Frontal cortex (tissue), 4 donors: ENCODE data around the gene PKN1. TPM values are rescaled to one million over a fixed set of nuclear protein-coding genes. Genes with fewer than 3 reads are reported as not detected.
A peak's percentile ranks its signal among the peaks of the same experiment; 100 is the strongest.

Source experiments
- DNase-seq, 2 donors: peaks; one replicate each; pipeline ENCODE4 v3.0.0; 2012; ENCODE audit warnings: low spot score in 2 of 2
- FAIRE-seq: peaks from 2 replicates; lab custom pipeline; 2012; peaks lifted over from hg19 to GRCh38; lab: Jason Lieb, UNC
- total RNA-seq: library from RNA; depleted of rRNA; stranded (reverse); fragments of >200 nt; gene quantifications from one replicate; pipeline ENCODE4 v1.2.3, GENCODE V29; 2014
- donor health status: control.
- donor health status: control.
- donor health status: control.

The PKN1 gene
- total RNA-seq, 1 donor from 2014 or later = 99.5 TPM

DNA sequence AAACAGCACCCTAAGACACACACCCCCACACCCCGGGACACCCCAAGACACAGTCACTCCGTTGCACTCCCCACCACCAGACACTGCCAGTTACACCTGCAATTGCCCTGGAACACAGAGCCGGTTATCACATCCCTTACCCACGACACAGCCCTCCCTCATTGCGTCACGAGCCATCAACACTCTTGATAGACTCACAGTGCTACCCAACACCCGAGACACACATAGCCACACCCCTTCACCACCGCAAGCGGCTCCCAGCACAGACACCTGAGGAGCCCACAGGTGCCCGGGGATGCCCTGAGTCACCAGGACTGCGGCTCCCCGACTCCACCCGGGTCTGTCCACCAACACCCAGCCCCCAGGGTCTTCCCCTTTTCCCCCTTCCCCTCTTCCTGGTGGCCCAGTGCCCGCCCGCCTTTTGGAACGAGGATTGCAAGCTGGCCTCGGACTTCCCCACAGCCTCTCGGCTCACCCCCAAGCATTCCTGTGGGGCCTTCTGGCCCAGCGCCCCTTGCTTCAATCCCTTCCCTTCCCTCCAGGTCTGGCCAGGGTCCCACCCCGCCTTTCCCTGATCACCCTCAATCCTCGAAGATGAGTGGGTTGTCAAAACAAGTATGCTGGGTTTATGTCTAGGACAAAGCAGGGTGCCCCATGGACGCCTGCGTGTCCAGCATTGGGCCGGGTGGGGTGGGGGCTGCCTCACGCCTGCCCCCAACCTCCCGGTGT lies 43.7 kb downstream of the PKN1 start:
- FAIRE-seq = no peak
- DNase-seq = no peak

GRCh38 chr19:14477418-14478112 lies 44.5 kb downstream of the PKN1 start:
- DNase-seq (no peak), FAIRE-seq (no peak)

GRCh38 chr19:14478113-14478545 lies 45.0 kb downstream of the PKN1 start:
- DNase-seq (no peak), FAIRE-seq (no peak)

GRCh38 chr19:14479309-14479974 lies 46.3 kb downstream of the PKN1 start:
- FAIRE-seq = no peak
- no peak for DNase-seq

GRCh38 chr19:14479975-14480699 lies 47.0 kb downstream of the PKN1 start:
- peak in 1 of 2 donors; percentile 80 for DNase-seq
- no peak for FAIRE-seq

GRCh38 chr19:14480700-14481079 lies 47.6 kb downstream of the PKN1 start:
- DNase-seq (no peak), FAIRE-seq (no peak)

DNA sequence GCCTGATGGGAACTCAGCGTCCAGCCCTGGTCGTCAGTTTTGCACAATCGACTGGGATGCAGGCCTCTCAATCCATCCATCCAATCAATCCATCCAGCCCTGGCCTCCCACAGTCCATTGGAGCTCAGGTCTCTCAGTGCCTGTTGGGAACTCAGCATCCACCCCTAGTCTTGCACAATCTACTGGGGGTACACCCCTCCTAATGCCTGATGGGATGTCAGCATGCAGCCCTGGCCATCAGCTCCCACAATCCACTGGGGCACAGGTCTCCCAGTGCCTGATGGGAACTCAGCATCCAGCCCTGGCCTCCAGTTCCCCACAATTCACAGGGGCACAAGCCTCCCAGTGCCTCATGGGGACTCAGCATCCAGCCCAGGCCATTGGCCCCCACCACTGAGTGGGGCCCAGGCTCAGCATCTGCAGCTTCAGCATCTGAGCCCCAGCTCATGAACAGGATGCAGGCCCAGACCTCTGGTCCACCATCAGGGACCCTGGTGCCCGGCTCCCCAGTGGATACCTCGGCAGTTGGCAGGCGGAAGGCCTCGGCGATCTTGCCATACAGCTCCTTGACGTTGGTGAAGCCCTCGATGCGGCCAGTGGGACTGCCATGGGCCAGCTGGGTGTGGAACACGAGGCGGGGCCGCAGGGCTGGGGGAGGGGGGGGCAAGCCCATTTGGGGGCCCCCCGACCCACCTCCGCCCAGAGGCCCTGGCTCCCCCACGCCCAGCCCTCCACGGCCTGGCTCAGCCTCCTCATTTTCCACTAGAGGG lies 49.3 kb downstream of the PKN1 start:
- no peak for FAIRE-seq
- DNase-seq = no peak

- FAIRE-seq = no peak
Observed at GRCh38 chr19:14487370-14488125, 54.4 kb downstream of the PKN1 start.

GRCh38 chr19:14492756-14493337 lies 59.7 kb downstream of the PKN1 start:
- no peak for FAIRE-seq
- no peak for DNase-seq

More at GRCh38 chr19:14487370-14488125, 54.4 kb downstream of the PKN1 start:
- no peak for DNase-seq

DNA sequence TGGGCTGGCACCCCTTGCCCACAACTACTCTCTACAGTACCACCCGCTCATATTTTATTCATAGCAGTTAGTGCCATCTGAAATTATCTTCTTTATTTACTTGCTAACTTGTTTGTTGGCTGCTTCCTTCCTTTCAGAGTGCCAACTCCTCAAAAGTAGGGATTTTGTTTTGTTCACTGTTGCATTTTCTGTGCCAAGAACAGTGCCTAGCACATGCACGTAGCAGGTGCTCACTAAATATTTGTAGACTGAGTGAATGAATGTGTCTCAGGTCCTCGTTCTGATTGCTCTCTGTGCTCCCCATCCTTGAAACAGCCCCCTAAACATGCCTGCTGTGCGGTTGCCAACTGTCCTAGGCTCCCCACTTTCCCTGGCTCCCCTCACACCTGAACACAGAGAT lies 61.3 kb downstream of the PKN1 start:
- FAIRE-seq = no peak

DNA sequence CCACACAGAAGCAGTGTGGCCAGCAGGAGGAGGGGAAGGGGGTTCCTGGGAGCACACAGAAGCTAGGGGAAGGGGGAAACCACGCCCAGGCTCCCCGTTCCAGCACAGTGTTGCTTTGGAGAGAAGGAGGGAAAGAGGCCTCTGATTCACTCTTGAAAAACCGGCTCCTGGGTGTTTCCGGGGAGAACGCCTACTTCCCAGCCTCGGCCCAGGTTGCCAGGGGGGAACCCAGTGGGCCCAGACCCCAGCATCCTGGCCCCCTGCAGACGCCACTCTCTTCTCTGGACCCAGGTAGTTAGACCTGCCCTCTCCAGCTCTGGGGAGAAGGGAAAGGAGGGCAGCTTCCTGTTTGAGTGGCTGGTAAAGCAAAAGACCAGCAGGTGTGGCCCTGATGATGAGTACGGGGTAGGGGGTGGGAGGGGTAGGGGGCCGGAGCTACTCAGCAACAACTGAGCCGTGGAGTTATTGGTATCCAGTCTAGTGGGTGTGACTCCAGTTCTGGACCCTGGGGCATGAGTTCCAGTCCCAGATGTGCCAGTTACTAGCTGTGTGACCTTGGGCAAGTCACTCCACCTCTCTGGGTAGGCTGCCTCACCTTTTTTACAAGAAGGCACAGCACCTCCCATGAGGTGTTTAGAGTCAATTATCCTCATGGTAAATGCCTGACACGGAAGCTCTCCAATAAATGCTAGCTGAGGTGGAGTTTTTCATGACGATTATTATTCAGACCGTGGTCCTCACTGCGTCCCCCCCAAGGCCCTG lies 62.0 kb downstream of the PKN1 start:
- FAIRE-seq (no peak), DNase-seq (no peak)

More for the DNA sequence above, 61.3 kb downstream of the PKN1 start:
- no peak for DNase-seq

GRCh38 chr19:14495672-14496028 lies 62.5 kb downstream of the PKN1 start:
- DNase-seq (peak in 1 of 2 donors; percentile 46), FAIRE-seq (no peak)

- peak; percentile 99 for DNase-seq
Observed at GRCh38 chr19:14496029-14496833, 63.1 kb downstream of the PKN1 start, which contains the start of gene GIPC1. Gene GIPC1, minus strand, starts transcription at chr19:14496127. Its CDS starts 13,151 bp downstream, at chr19:14482976.

DNA sequence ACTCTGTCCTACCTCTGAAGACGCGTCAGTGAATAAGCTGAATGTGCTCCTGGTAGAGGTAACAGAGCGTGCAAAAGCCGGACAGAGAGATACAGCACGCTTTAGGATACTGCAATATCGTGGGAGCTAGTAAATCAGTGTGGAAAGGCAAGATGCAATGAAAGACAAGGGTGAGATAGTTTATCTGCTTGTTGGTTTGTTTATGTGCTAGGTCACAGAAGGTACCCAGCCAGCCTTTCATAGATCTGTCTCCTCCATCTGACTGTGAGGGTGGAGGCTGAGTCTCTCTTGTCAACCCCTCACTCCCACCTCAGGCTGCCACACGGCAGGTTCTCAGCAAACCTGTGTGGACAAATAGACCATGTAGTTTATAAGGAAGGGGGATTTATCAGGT lies 63.7 kb downstream of the PKN1 start:
- FAIRE-seq (no peak), DNase-seq (no peak)

More at GRCh38 chr19:14496029-14496833, 63.1 kb downstream of the PKN1 start, which contains the start of gene GIPC1:
- peak; percentile 79 for FAIRE-seq

DNA sequence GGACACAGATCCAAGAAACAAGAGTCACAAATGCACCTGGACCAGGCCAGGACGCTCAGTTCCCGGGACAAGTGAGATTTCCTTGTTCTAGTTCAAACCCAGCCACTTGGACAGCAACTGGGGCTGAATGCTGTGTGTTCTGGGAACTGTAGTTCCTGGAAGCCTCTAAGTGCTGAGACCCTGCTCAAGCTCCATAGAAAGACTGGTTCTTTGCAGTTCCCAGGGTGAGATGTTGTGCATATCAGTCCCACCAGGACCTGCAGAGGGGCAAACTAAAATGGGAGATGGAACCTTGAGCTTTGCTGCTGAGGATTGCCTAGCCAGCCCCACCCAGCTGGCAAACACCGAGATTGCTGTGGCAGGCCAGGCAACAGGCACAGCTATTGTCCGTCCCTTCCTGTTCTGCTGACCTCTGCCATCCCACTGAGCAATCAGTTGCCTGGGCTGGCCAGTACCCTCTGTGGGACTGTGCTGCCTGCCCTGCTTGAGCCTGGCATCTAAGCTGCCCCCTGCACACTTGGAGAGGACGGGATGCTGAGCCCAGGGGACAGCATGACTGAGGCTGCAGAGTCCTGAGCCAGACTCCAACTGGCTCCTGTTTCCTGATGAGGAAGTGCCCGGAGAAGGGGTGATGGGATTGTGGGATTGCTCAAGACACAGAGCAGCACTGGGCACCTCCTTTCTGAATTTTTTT lies 64.3 kb downstream of the PKN1 start:
- FAIRE-seq = no peak
- DNase-seq = peak in 1 of 2 donors; percentile 59
